Measurements from ENCODE around the gene FGF14.

GRCh38 chr13:102220681-102221228, 181.1 kb downstream of the FGF14 start:
- TF ChIP-seq CTCF (optimal IDR thresholded peaks at IDR 0.05 in 1 of 3, IDR thresholded peaks at IDR 0.05 in 1 of 3, conservative IDR thresholded peaks at IDR 0.05 in 1 of 3; ENCODE audit: extremely low read depth in 1 of 3, insufficient read depth in 2 of 3, low read length in 3 of 3) (no peak), EZH2 (IDR thresholded peaks at IDR 0.05; ENCODE audit: low read length) (no peak)

Measured in keratinocyte (primary cell).